SH-SY5Y (cell line): ENCODE results near the gene JMJD7.

Experiments
- GATA2 ChIP-seq: IDR thresholded peaks from 2 replicates; pipeline ENCODE4 v1.6.1; 2011; ENCODE audit warnings: mild to moderate bottlenecking, low read depth, low read length
- GATA3 ChIP-seq: IDR thresholded peaks from 2 replicates; pipeline ENCODE4 v1.6.1; 2011; ENCODE audit warnings: low read depth, mild to moderate bottlenecking, low read length, moderate library complexity

GRCh38 chr15:41876007-41876406 is 48.1 kb downstream of the JMJD7 start:
- no peak for TF ChIP-seq GATA2
- TF ChIP-seq GATA3, result no peak
